A549 (cell line): ENCODE results near the gene TSPAN16. TPM values are rescaled to one million over a fixed set of nuclear protein-coding genes. Genes with fewer than 3 reads are reported as not detected.

Source experiments
- ATAC-seq, 2 experiments: fragments of 200-7000 bp in 1 of 2; fragments of >200 bp in 1 of 2; cut with Nextera tagmentation in 1 of 2; cut with Tn5 transposase in 1 of 2; 3 replicates each; pipeline versions ENCODE4 v1.8.0 to v1.9.1; 2018 to 2020; ENCODE audit warnings: mild to moderate bottlenecking in 1 of 2, moderate library complexity in 1 of 2
- CTCF ChIA-PET: fragments of 300-600 bp; sonication (Branson Sonifier 250); formaldehyde crosslinking; extraction: SDS; loops from one replicate; lab custom pipeline; 2021; ENCODE audit warnings: antibody characterized with exemption, inconsistent platforms; lab: Yijun Ruan, JAX
- POLR2A ChIA-PET: fragments of 350-600 bp; formaldehyde crosslinking; extraction: SDS; loops from one replicate; lab custom pipeline; 2021; ENCODE audit warnings: antibody characterized with exemption, inconsistent platforms; lab: Yijun Ruan, JAX
- DNase-seq, 2 experiments: peaks; one replicate each; pipeline versions ENCODE4 v3.0.0 to v3.0.0-alpha.2; 2011 to 2016; ENCODE audit warnings: low read depth in 1 of 2, low spot score in 1 of 2
- FAIRE-seq: peaks from 2 replicates; lab custom pipeline; 2011; peaks lifted over from hg19 to GRCh38; lab: Jason Lieb, UNC
- H3K27ac ChIP-seq, 2 experiments: fragments of >200 bp; sonication (Bioruptor Twin); formaldehyde crosslinking; 3 replicates each; pipeline ENCODE4 v1.5.1; 2016 to 2017
- H3K4me1 ChIP-seq: fragments of >200 bp; sonication (Bioruptor Twin); formaldehyde crosslinking; 3 replicates; pipeline ENCODE4 v1.6.1; 2016
- H3K4me2 ChIP-seq: fragments of >200 bp; sonication (Bioruptor Twin); formaldehyde crosslinking; 3 replicates; pipeline ENCODE4 v1.6.1; 2016
- H3K4me3 ChIP-seq: fragments of >200 bp; sonication (Bioruptor Twin); formaldehyde crosslinking; 3 replicates; pipeline ENCODE4 v1.5.1; 2016
- H3K9me3 ChIP-seq: fragments of >200 bp; sonication (Bioruptor Twin); formaldehyde crosslinking; 3 replicates; pipeline ENCODE4 v1.6.1; 2016
- CEBPB ChIP-seq, 2 experiments: fragments of >200 bp in 1 of 2; sonication (Bioruptor Twin) in 1 of 2; formaldehyde crosslinking in 1 of 2; IDR thresholded peaks; 2 replicates each; pipeline ENCODE4 v1.6.1; 2012 to 2016
- HEYL ChIP-seq: fragments of 250-450 bp; sonication (Bioruptor Pico); IDR thresholded peaks from 2 replicates; pipeline ENCODE4 v1.8.0; 2021; ENCODE audit warnings: mild to moderate bottlenecking, moderate library complexity
- HOXB5 ChIP-seq: fragments of 250-450 bp; sonication (Bioruptor Pico); IDR thresholded peaks from 2 replicates; pipeline ENCODE4 v1.5.0; 2020; ENCODE audit warnings: mild to moderate bottlenecking, moderate library complexity
- NR3C1 ChIP-seq: fragments of >200 bp; sonication (Bioruptor Twin); formaldehyde crosslinking; IDR thresholded peaks from 3 replicates; pipeline ENCODE4 v1.6.1; 2017
- PHF8 ChIP-seq: fragments of 200-600 bp; sonication (generic); IDR thresholded peaks from 2 replicates; pipeline ENCODE4 v1.6.1; 2016; ENCODE audit warnings: low read depth, mild to moderate bottlenecking, antibody characterized with exemption, moderate library complexity, borderline replicate concordance
- ZC3H11A ChIP-seq: fragments of 450-650 bp; IDR thresholded peaks from 2 replicates; pipeline ENCODE4 v1.6.1; 2014; ENCODE audit warnings: antibody characterized with exemption, mild to moderate bottlenecking
- ZFP36 ChIP-seq: fragments of 450-650 bp; IDR thresholded peaks from 2 replicates; pipeline ENCODE4 v1.6.1; 2014; ENCODE audit warnings: borderline replicate concordance; ENCODE audit not compliant: partially characterized antibody
- WGBS: methylation state at CpG from one replicate; pipeline ENCODE4 v1.1.6; 2017; ENCODE audit errors: missing lambda C conversion rate; 5-methylcytosine and 5-hydroxymethylcytosine counted together
- polyA plus RNA-seq, 4 experiments: library from polyadenylated mRNA; depleted of rRNA in 3 of 4; stranded (reverse); fragments of >200 nt; fragmentation: RNase III in 1 of 4; extraction: RNeasy Plus Mini Kit Qiagen cat#74134 plus additional on column Dnase treatment in 1 of 4; gene quantifications; 2 replicates in 3 of 4; 3 replicates in 1 of 4; pipeline ENCODE4 v1.2.3, GENCODE V29; 2011 to 2017
- TF ChIP-seq, protein P1 (sequence below): fragments of >200 bp; sonication (Bioruptor Twin); formaldehyde crosslinking; IDR thresholded peaks from 3 replicates; pipeline ENCODE4 v1.5.1; 2016
- TF ChIP-seq, protein P2 (sequence below): fragments of 250-450 bp; sonication (Bioruptor Pico); IDR thresholded peaks from 2 replicates; pipeline ENCODE4 v1.5.0; 2020; ENCODE audit warnings: low read depth, mild to moderate bottlenecking, moderate library complexity

Gene TSPAN16
- polyA plus RNA-seq, 2 of the 4 experiments (the other 2 are of a cell fraction): not detected

DNA sequence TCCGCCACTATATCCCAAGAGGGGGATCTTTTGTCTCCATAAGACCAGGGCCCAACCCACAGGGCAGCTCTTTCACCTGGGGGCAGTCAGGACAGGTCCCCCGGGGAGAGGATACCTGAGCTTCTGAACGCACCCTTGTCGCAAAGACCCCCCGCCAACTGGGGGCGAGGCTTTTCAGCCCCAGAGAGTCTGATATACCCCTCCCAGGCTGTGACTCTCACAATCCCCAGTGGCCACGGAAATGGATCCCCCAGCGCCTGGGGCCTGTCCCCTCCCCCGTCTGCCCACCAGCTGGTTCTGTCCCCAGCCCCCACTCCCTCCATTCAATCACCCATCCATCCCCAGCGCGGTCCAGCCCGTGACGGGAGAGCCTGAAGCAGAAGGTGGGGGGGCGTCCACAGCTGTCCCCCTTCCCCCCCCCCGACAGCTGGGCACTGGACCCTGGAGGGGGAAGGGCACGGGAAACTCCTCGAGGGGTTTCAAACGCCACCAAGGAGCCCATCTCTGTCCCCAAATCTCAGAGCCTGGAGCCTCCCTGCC, 34.5 kb upstream of the TSPAN16 start:
- no peak for ATAC-seq
- H3K27ac ChIP-seq: peak overlapping the region; percentile 94 to 97
- WGBS: 85% methylated on average over 4 of the region's 18 CpGs

DNA sequence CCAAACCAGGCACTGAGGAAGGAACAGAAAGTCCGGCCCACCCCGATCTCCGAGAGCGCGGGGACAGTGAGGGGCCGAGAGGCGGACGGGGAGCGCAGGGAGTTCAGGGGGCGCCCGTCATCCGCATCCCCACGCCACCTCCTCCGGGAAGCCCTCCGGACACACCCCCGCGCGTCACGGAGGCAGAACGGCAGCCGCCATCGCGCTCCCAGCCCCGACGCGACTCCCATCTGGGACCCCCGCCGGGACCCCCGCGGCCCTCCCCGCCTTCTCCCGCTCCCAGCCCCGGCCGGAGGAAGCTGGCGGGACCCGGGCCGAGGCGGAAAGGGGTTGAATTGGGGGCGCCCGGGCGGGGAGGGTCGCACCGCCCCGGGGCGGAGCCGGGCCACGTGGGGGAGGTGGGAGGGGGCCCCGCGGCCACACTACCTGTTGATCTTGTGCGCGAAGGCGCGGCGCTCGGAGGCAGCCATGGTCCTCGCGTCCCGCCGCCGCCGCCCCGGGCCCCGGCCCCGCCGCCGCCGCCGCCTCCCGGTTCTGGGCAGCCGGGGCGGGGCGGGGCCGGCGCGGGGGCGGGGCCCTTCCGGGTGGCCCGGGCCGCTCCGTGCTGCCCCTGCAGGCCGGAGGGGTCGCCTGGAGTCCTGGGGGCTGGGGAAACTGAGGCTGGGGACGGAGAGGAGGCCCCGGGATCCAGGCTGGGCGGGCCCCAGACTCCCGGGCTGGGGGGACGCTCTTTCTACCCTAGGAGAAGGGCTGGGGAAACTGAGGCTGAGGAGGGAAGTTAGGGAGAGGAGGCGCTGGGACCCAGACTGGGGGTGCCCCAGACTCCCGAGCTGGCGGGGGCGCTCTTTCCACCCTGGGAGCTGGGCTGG, 33.8 kb upstream of the TSPAN16 start, which contains the start of gene DOCK6:
Gene DOCK6, minus strand, starts transcription at position 554 of the 869 bp plus-strand sequence. Its CDS starts 84 bp downstream, at position 470.
- H3K27ac ChIP-seq: peak within 1 kb of the TSS; percentile 94 to 97
- ATAC-seq (peak; percentile 51 to 58), FAIRE-seq (no peak), DNase-seq (no peak)
- 0% methylated on average over 7 of the region's 91 CpGs for WGBS
- H3K9me3 ChIP-seq: no peaks in the 10 kb centered on the region
- peak within 1 kb of the TSS; percentile 91 for H3K4me2 ChIP-seq
- peaks cover 32% of the 10 kb centered on the region for H3K4me1 ChIP-seq
- TF ChIP-seq PHF8 (peak; percentile 40; the same call in 1 of the 2 replicates), CEBPB (IDR thresholded peaks at IDR 0.05) (no peak), ZFP36 (peak; percentile 99)
- TF ChIP-seq, protein P1, sequence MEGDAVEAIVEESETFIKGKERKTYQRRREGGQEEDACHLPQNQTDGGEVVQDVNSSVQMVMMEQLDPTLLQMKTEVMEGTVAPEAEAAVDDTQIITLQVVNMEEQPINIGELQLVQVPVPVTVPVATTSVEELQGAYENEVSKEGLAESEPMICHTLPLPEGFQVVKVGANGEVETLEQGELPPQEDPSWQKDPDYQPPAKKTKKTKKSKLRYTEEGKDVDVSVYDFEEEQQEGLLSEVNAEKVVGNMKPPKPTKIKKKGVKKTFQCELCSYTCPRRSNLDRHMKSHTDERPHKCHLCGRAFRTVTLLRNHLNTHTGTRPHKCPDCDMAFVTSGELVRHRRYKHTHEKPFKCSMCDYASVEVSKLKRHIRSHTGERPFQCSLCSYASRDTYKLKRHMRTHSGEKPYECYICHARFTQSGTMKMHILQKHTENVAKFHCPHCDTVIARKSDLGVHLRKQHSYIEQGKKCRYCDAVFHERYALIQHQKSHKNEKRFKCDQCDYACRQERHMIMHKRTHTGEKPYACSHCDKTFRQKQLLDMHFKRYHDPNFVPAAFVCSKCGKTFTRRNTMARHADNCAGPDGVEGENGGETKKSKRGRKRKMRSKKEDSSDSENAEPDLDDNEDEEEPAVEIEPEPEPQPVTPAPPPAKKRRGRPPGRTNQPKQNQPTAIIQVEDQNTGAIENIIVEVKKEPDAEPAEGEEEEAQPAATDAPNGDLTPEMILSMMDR: peak; percentile 42
- CTCF ChIA-PET: interaction anchor here (1.2 kb wide), 1 partner anchor 220 kb away, joined by 3 read pairs; no protein-coding TSS in a partner anchor
- H3K4me3 ChIP-seq: peak within 1 kb of the TSS; percentile 97
- POLR2A ChIA-PET: no interaction called here

More for the DNA sequence above, 34.5 kb upstream of the TSPAN16 start:
- H3K4me1 ChIP-seq: peaks cover 31% of the 10 kb centered on the region
- no peak for FAIRE-seq
- TF ChIP-seq, protein P1: no peak
- H3K4me3 ChIP-seq: peak overlapping the region; percentile 97
- no peaks in the 10 kb centered on the region for H3K9me3 ChIP-seq
- no peak for DNase-seq
- ChIA-PET POLR2A (no interaction called here), CTCF (no interaction called here)
- peak overlapping the region; percentile 91 for H3K4me2 ChIP-seq

DNA sequence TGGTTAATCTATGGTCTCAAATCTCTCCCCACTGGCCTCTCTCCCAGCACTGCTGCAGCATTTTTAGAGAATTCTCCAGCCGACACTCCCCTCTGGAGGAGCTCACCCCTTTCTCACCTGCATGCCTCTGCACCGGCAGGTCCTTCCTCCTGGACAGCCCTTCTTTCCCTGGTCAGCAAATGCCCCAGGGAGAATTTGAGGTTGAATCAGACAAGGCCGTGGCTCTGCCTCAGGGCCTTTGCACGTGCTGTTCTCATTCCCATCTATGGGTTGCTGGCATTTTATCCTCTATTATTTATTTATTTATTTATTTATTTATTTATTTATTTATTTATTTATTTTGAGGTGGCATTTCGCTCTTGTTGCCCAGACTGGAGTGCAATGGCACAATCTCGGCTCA, 32.2 kb upstream of the TSPAN16 start:
- Histone ChIP-seq H3K4me1 (peaks cover 32% of the 10 kb centered on the region), H3K27ac (no peak overlapping the region; a peak in 1 of 6 replicates), H3K4me2 (no peak overlapping the region), H3K4me3 (no peak overlapping the region), H3K9me3 (no peaks in the 10 kb centered on the region)
- ATAC-seq (no peak), DNase-seq (no peak), FAIRE-seq (no peak)
- CTCF ChIA-PET: interaction anchor here (1.2 kb wide), 1 partner anchor 219 kb away, joined by 3 read pairs; no protein-coding TSS in a partner anchor
- 90% methylated on average over 6 of the region's 6 CpGs for WGBS
- POLR2A ChIA-PET: no interaction called here
- TF ChIP-seq, protein P2, sequence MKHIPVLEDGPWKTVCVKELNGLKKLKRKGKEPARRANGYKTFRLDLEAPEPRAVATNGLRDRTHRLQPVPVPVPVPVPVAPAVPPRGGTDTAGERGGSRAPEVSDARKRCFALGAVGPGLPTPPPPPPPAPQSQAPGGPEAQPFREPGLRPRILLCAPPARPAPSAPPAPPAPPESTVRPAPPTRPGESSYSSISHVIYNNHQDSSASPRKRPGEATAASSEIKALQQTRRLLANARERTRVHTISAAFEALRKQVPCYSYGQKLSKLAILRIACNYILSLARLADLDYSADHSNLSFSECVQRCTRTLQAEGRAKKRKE: no peak
- TF ChIP-seq NR3C1 (no peak), HOXB5 (CRISPR knock-in tag) (no peak), ZC3H11A (peak; percentile 23; the same call in 1 of the 2 replicates)

DNA sequence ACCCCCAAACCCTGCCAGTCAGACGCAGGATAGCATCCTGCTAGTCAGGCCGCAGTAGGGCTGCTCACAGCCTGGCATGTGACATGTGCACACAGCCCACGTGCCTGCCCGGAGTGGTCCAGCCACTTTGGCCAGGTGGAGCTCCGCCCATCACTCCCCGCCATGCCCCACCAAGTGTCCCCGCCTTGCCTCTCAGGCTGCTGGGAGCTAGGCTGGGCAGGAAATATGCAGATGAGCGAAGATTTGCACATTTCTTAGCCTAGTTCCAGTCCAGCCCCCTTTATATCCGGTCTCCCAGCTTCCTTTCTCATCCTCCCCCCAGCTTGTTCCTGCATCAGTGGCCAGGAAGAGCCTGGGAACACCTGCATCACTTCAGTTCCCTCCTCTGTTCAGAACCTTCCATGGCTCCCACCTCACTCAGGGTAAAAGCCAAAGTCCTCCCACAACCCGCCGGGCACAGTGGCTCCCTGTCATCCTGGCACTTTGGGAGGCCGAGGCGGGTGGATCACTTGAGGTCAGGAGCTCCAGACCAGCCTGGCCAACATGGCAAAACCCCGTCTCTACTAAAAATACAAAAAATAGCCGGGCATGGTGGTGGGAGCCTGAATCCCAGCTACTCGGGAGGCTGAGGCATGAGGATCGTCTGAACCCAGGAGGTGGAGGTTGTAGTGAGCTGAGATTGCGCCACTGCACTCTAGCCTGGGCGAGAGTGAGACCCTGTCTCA, 31.3 kb upstream of the TSPAN16 start:
- no peak for ATAC-seq
- H3K4me3 ChIP-seq: no peak overlapping the region
- TF ChIP-seq ZC3H11A (no peak), HEYL (no peak)
- TF ChIP-seq, protein P2: no peak
- FAIRE-seq: no peak
- 91% methylated on average over 18 of the region's 19 CpGs for WGBS
- H3K9me3 ChIP-seq: no peaks in the 10 kb centered on the region
- ChIA-PET POLR2A (no interaction called here), CTCF (interaction anchor here (0.9 to 1.7 kb wide), 4 partner anchors 10 to 230 kb away, joined by 3 to 5 read pairs (median 4); no protein-coding TSS in a partner anchor)
- peak overlapping the region; percentile 67 to 83 for H3K27ac ChIP-seq
- peak in 1 of 2 experiments; percentile 38 for DNase-seq
- peaks cover 32% of the 10 kb centered on the region for H3K4me1 ChIP-seq
- peak overlapping the region; percentile 57 for H3K4me2 ChIP-seq
